HL-60/S4 treated with phorbol 12-myristate 13-acetate at 8.2 ng/mL for 4 days and 3 days (cell line): ENCODE measurements around the gene TM6SF1.
"Not testable (repeated sequence)": the region's sequence is repeated elsewhere in the genome, so short reads cannot be mapped to it uniquely, and the experiment has no call there.

ENCODE experiments used
- in situ Hi-C: fragments of 300-500 bp; cut with MboI; formaldehyde crosslinking; loops from 2 replicates; pipeline ENCODE4 v1.15.0; 2022; ENCODE audit warnings: low sequenced_read_pairs

TM6SF1 gene

DNA sequence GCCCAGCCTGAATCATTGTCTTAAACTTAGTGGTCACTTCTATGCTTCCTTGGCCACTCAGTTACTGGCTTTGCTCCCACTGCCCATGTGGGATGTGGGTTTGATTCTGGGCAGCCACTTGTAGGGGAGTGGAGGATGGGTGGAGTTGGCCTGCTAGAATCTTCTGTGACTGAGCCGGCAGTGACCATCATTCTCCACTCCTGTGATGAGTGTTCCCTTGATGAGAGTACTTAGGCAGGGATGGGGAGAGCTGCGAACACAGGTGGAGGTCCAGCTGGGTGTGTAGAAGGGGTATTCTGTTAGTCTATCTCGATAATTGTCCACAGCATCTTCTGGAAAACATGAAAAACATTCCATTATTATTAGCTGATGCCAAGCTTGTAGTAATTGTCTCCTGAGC is 8.0 kb downstream of the TM6SF1 start:
- in situ Hi-C loops: no loop called here

DNA sequence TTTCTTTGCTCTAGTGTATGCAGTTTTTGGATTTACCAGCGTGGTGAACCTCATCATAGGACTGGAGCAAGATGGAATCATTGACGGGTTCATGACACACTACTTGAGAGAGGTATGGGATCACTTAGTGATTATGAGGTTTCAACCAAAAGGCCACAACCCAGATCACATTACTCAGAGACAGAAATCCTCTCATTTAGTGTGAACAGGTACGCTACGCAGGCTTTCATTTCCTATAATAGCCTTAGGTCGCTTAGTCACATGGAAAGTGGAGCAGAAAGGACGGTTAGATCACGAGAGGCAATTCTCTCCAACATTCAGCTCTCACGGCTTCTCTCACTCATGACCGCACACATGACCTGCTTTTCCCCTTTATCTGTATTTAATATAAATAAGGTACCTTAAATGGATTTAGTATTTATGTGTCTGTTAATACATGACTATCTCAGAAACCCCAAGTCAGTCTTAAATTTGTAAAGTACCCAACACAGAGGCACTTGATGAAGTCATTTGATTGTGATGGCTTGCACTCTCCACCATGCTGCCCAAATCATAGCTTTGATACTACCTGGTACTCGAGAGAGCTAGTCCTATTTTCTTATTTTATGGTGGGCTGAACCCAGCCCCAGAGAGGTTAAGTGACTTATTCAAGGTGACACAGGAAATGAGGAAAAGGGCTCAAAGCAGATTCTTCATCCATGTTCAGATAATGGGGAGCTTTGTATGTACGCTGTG is 8.6 kb downstream of the TM6SF1 start:
- in situ Hi-C loops: no loop called here

DNA sequence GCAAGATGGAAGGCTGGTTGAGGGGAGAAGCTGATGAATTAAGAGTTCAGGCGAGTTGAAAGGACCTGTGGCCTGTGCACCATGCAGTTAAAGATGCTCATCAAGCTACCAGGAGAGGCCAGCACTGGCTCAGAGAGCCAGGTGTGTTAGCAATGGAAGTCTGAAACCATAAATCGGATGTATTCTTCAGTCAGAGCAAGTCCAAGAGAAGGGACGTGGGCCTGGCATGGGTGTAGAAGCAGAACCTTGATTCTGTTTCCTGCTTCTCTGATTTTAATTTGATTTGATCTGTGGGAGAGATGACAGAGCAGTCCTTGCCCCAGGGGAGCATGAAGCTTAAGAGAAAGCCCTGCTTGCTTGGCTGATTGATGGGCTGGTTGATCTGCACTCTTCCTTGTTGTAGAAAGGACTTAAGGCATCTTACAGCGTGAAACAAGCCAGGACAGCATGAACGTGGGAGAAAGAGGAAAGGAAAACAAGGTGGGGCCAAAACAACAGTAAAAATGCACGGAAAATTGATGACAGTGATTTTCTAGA is 10.9 kb downstream of the TM6SF1 start:
- in situ Hi-C loops: no loop called here

DNA sequence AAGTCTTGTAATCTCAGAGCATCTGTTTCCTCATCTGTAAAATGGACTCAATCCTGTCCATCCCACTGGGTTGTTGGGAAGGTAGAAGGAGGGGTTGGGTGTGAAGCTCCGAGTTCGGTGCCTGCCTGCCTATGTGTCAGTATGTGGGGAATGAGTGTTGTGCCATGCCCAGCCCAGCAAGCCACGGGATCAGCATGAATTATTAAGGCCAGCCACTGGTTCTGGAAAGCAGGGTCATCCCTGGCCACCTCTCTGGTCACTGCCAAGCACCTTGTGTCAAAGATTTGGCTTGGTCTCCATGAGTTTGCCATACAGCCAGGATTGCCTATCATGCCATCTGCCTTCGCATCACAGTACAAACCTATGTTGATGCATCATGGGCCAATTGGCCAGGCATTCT is 11.5 kb downstream of the TM6SF1 start:
- in situ Hi-C loops: no loop called here

DNA sequence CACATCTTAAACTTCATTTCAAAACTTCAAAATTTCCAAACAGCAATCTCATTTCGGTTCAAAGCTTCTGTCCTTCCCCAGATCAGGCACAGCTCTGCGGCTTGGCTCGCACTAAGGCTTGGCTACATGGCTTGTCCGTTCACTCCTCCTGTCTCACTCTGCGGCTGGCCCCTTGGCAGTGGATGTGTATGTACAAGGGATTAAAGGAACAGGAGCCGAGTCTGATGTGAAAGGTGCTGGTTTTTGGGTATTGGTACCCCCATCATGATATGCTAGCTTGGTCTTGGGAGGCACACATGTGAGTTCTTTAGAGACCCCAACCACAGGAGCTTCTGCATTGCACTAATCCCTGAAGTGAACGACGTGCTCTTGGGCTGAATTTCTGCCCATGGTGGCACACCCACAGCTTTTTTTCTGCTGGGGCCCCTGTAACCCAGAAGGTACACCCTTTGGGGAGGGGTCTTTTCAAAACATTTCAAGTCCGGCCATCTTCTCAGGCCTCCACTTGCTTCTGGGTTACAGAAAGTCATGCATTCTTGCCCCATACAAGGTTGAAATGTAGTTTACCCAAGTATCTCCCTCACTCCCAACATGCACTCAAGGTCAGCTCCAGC is 12.6 kb downstream of the TM6SF1 start:
- in situ Hi-C loops: no loop called here

DNA sequence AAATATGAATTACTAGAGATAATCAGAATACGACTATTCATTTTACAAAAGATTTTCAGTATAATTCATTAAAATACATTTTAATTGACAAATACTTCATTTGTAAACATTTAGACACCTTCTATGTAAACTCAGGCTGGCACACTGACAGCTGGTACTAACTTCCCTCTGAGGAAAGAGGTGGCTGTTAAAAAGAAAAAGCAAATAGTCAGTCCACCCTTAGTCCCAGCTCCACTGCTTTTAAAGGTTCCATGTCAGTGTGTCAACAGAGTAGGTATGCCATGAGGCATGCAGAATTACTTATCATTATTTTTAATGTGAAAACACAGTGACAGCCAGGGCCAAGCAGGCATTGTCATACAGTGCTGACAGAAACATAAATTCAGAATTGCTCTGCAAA is 16.1 kb downstream of the TM6SF1 start:
- in situ Hi-C loops: no loop called here

DNA sequence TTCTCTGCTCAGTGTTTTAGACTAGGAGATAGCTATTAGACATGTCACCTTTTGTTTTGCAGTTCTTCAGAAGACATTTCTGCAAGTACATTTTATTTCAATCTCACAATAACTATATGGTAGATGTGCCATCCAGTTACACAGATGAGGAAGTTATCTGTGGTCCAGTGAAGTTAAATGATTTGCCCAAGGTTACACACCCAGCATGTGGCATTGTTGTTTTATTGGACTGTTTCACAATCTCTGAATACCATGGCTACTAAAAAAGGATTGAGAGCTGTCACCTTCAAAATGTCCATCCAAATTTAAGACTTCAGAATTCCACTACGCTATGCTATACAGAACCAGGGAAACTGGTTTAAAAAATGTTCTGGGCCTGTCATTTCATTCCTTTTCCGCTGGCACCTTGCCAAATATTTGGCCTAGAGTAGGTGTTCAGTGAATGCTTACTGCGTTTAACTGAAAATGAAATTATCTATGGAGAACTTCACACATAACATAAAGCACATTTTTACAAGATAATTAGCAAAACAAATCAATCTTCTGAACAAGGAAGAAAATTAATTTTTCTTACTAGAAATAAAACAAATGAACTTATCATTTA is 20.2 kb downstream of the TM6SF1 start:
- in situ Hi-C loops: no loop called here

DNA sequence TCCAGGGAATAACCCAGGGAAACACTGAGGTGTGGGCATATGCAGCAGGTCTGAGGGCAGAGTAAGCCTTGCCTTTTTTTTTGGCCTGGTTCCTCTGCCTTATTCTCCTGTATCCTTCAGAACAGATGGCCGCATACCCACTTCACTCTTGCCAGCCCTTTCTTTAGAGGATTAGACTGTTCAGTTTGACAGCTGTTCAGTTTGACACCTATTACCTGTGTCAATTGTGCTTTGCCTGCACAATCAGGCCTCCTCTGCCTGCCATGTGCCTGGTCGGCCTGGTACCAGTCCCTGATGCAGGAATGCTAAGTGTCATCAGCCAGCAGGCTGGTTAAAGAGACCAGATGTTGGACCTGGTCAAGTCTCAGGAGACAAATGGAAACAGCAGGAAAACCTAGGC is 22.3 kb downstream of the TM6SF1 start:
- in situ Hi-C loops: no loop called here

DNA sequence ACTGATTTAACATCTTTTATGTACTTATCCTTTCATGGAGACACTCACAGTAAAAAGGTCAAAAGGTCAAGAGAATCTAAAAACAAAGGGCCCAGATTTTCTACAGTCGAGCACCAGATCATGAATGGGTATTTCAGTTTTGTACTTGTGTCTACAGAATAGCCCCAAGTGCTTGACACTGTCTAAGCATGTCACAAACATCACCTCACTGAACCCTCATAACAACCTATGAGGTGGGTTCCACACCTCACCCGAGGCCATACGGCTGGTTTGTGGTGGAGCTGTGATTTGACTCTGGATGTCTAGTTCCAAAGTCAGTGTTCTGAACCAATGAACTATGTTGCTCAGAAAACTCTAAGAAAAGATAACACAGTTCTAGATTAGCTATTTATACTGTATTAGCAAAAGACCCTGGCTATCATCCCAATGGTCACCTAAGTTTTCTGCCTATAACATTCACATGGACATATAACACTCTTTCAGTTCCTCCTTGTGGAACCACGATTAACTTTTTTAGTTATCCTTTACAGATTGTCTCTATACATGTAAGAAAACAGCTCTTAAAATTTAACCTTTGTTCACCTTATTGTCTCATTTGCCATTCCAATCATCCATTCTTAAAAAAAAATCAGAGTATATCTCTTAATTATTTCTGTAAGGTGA is 25.5 kb downstream of the TM6SF1 start:
- in situ Hi-C loops: no loop called here

DNA sequence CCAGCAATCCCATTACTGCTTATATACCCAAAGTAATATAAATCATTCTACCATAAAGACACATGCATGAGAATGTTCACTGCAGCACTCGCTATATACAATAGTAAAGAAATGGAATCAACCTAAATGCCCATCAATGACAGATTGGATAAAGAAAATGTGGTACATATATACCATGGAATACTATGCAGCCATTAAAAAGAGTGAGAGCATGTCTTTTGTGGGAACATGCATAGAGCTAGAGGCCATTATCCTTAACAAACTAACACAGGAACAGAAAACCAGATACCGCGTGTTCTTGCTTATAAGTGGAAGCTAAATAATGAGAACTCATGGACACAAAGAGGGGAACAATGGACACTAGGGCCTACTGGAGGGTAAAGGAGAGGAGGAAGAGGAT is 34.7 kb downstream of the TM6SF1 start:
- in situ Hi-C loops: not testable (repeated sequence)

DNA sequence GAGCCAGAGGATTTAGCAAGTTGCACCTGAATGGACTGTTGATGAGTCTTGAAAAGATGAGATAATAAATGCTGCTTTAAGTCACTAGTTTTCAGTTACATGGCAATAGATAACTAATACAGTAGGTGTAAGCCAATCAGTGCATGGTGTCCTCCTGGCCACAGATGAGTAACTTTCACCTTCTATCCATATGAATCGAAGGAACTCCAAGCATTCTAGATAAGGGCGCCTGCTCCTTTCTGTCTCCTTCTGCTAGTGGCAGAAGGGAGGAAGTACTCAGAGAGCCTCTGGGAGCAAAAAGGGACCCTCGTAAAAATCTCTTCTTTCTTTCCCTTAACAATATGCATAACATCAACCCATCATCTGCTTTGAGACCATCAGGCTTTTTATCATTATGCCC is 37.3 kb downstream of the TM6SF1 start:
- in situ Hi-C loops: no loop called here

DNA sequence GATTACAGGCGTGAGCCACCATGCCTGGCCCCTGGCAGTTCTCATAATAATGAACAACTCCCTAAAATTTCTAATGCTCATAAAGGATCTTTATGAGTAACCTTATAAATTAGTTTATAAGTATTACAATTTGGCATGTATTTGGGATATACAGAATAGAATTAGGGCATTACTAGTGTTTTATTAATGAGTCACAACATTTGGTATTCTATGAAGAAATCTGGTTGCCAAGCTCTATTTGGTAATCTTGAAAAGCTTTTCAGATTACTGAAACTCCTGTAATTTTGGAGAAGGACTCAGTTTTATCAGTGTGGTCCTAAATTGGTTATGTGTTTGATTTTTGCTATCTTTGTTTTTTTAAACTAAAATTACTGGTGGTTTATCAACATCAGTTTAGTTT is 45.8 kb downstream of the TM6SF1 start:
- in situ Hi-C loops: no loop called here

DNA sequence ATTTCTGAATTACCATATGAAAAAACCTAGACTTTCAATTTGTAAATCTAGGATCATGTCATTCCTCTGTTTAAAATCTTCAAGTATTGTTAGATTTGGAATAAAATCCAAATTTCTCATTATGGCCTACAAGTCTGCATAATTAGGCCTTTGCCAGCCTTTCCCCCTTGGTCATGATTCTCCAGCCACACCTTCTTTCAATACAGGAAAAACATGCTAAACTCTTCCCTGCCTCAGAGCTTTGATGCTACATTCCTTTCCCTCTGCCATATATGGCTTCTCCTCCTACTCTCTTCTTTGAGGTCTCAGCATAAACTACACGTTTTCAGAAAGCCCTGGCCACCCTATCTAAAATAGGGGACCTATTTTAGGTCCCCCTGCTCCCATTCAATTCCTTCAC is 48.5 kb downstream of the TM6SF1 start:
- in situ Hi-C loops: no loop called here

DNA sequence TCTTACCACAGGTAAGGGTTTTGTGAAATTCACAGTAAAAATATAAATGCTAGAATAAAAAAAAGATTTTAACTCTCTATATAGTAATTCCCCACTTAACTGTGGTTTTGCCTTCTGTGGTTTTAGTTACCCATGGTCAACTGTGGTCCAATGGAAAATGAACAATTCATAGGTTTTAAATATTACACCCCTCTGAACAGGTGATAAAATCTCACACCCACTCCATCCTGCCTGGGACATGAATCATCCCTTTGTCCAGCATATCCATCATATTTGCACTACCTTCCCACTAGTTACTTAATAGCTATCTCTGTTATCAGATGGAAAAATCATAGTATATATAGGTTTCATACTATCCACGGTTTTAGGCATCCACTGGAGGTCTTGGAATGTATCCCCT is 50.9 kb downstream of the TM6SF1 start:
- in situ Hi-C loops: no loop called here

DNA sequence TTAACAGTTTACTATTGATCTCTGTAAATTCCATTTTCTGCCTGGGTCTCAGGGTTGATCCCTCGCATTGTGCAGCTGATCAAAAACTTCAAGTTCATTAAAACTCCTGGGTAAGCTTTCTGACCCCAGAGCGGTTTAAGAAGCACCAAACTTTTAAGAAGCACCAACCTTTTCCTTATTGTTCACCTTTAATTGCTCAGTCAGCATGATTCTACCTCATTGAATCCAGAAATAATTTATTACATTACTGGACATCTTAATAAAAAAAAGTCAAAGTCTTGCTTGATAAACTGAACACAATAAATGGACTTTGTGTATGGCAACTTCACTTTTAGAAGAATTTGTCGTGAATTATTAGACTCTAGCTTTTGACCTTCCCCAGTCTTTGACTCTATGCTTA is 53.3 kb downstream of the TM6SF1 start:
- in situ Hi-C loops: no loop called here

DNA sequence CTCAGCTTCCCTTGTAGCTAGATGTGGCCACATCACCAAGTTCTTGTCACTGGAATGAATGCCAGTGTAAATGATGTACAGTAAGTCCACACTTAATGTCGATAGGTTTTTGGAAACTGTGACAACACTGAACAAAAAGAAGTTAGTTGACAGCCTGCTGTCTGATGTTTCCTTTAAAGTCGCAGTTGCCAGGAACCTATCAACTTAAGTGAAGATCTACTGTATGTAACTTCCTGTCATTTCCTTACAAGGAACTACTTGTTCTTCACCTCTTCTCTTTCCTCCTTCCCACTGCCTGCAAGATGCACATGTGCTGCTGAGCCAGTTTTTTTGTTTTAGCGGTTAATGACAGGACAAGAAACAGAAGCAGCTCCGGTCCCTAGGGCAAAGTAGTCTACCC is 55.6 kb downstream of the TM6SF1 start:
- in situ Hi-C loops: no loop called here

DNA sequence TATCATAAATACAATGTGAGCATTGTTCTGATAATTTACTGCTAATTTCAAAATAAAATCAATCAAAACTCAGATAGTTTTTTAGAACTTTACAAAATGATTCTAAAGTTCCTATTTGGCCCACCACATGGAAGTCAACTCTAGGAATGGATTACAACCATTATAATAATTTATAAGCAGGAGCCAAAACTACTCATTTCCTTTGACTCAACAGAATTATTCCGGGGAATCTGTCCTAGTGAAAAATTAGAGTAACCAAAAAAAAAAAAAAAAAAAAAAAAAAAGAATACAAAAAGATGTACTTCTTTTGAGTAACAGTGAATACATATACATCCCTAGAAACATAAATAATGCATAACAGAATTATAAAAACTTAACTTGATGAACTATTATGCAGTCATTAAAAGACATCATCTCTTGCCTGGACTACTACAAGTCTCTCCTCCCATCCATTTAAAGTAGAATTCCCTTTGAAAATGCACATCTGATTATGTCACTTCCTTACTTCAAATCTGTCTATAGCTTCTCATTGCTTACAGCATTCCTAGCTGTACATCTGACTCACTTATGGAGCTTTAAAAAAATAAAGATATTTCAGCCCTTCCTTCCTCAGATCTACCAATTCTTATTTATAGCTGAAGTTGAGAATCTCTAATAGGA is 56.8 kb downstream of the TM6SF1 start:
- in situ Hi-C loops: no loop called here

DNA sequence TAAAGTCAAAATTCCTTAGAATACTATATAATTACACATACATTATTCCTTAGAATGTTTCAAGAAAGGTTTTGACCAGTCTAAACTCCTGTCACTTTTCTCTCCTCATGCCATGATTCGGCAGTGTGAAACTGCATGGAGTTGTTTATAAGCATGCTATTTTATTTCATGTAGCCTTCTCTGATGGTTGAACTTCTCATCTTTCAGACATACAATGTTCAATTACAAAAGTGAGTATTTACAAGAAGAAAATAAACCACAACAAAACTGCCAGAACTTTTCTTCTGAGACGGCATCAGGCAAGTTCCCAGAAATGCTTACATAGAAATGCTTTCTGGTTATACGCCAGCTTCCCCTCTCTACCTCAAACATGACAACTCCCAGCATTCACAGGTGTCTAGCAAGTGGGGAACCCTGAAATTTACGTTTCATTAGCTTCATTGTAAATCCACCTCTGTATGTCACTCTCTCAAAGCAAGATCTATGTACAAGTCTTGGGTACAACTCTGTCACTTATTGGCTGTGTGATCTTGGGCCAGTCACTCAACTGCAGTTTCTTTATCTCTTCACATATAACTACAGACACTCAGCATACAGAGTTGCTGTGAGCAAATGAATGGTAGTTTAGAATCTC is 57.4 kb downstream of the TM6SF1 start:
- in situ Hi-C loops: no loop called here

DNA sequence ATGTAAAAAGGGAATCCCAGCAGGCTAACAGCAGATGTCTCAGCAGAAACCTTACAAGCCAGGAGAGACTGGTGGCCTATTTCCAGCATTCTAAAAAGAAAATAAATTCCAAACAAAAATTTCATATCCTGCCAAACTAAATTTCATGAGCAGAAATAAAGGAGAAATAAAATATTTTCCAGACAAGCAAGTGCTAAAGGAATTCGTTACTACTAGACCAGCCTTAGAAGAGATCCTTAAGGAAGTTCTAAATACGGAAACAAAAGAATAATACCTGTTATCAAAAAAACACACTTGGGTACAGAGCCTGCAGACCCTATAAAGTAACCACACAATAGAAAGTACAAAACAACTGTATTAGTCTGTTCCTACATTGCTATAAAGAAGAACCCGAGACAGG is 58.8 kb downstream of the TM6SF1 start:
- in situ Hi-C loops: no loop called here

DNA sequence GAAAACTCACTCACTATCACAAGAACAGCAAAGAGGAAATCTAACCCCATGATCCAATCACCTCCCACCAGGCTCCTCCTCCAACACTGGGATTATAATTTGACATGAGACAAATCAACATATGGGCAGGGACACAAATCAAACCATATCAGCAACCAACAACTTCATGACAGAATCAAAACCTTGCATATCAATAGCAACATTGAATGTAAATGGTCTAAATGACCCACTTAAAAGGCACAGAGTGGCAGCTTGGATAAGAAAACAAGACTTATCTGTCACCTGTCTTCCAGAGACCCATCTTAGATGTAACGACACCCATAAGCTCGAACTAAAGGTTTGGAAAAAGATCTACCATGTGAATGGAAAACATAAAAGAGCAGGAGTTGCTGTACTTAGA is 59.4 kb downstream of the TM6SF1 start:
- in situ Hi-C loops: no loop called here

DNA sequence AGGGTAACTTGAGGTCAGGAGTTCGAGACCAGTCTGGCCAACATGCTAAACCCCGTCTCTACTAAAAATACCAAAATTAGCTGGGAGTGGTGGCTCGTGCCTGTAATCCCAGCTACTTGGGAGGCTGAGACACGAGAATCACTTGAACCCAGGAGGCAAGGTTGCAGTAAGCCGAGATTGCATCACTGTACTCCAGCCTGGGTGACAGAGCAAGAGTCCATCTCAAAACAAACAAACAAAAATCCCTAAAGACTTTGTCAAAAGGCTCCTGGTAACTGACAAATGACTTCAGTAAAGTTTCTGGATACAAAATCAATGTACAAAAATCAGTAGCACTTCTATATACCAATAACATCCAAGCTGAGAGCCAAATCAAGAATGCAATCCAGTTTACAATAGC is 62.1 kb downstream of the TM6SF1 start:
- in situ Hi-C loops: not testable (repeated sequence)
